ENCODE measurements around the gene CADM1.
"Not testable (repeated sequence)": the region's sequence is repeated elsewhere in the genome, so short reads cannot be mapped to it uniquely, and the experiment has no call there.

Gene CADM1

DNA sequence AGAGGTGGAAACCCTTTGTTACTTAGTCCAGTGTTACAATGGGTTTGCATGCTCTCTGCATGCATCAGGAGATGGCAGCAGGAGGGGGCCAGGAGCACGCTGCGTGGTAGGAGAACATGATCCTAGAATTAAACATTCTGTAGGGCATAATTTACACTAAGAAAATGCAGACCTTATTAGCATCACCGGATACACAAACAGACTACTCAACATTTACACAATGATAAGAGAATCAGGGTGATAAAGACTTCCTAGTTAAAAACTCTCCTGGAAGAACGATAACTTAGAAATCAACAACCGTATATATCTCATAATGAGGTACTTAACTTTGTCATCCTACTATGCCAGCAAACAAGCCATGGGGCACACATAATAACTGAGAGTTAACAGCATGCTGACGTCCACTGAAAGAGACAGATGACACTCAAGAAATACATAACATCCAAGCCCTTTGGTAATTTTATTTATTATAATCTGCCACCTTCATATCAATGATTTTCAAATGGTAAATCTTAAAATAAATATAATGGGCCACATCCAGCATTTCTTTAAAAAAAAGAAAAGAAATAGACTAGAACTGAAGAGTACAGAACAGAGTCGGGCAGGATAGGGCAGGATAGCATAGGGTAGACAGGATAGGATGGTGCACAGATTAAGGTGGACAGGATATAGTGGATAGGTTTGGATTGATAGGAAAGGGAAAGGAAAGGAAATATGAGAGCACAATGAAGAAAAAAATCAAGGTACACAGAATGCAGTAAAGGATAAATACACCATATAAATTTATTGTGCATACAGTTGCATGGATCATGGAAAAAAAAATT lies 27.5 kb downstream of the CADM1 start:
- peak; percentile 61 for DNase-seq

DNA sequence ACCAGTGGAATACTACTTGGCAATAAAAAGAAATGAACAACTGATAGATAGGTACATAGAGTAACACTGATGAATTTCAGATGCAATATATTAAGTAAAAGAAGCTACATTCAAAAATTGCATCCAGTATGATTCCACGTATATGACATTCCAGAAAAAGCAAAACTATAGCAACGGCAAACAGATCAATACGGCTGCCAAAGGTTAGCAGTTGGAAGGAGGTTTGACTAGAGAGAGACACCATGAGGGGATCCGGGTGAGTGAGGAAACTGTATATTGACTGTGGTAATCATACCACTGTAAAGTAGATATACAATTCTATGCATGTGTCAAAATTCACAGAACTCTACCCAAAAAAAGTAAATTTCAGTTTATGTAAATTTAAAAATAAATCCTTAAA lies 28.7 kb downstream of the CADM1 start:
- DNase-seq, result no peak

DNA sequence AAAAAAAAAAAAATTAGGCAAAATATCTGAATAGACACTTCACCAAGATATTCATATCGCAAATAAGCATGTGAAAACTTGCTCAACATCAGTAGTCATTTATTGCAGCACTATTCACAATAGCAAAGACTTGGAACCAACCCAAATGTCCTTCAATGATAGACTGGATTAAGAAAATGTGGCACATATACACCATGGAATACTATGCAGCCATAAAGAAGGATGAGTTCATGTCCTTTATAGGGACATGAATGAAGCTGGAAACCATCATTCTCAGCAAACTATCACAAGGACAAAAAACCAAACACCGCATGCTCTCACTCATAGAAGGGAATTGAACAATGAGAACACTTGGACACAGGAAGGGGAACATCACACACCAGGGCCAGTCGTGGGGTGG lies 29.9 kb downstream of the CADM1 start:
- not testable (repeated sequence) for DNase-seq

DNA sequence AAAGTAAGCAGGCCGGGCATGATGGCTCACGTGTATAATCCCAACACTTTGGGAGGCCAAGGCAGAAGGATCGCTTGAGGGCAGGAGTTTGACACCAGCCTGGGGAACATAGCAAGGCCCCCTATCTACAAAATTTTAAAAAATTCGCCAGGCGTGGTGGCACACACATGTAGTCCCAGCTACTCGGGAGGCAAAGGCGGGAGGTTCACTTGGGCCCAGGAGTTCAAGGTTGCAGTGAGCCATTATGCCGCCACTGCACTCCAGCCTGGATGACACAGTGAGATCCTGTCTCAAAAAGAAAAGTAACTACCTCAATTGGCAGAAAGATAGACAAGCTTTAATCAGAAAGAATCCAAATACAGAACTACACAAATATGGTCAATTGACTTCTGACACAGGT lies 31.0 kb downstream of the CADM1 start:
- DNase-seq, result no peak

DNA sequence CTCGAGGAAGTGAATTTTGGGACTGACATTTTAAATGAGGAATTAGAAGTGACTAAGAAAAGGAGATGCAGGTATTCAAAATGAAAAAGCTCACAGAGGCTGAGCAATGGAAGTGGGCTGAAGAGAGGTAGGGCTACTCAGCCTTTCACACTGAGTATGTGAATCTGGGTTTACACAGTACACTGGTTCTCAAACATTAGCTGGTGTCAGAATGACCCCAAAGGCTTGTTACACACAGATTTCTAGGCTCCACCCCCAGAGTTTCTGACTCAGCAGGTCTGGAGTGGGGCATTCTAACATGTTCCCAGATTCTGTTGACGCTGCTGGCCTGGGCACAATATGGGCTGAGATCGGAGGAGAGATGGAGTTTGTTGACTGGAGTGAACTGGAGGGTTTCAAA lies 32.8 kb downstream of the CADM1 start:
- no peak for DNase-seq

DNA sequence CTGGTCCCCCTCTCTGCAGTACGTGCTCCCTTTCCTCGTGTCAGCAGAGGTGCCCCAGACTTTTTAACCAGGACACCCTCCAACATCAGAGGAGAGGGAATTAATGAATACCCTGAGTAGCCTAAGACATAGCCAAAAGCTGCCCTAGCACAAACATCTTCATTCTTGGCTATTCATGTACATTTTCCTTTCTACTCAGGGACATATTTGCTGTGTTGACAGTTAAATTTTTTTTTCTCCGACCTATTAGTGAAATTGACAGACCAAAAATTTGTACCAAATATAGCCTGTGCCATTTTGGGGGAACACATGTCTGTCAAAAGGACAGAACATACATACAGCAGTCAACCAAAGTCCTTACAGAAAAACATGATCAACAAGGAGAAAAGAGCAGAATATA lies 33.3 kb downstream of the CADM1 start:
- no peak for DNase-seq

DNA sequence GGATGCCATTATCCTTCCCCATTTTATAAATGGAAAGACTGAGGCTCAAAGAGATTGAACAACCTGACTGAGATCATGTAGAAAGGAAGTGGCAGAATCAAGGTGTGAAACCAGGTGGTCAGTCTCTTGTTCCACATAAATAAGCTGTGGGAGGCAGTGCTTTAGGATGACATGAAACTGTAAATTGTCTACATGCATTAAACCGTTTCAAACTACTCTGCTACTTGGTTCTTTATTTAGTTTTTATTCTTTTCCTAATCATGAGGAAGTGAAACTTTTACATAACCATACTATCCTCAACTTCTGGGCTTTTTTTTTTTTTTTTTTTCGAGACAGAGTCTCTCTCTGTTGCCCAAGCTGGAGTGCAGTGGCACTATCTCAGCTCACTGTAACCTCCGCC lies 34.9 kb downstream of the CADM1 start:
- DNase-seq, result no peak

DNA sequence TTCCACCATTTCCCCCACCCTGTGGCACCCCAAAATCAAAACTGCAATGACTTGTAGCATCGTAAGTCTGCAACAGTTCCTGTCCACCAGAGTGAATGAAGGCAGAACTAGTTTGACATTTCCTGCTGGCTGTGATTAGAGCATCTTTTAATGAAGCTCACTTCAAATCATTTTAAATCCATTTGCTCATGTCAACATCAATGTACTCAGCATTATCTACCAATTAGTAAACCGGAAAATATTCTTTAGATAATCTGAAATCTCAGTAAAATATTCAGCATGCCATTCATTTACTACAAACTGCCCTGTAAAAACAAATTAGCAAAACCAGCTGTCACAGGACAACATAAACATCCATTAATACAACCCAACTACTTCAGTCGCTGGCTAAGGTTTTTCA lies 38.1 kb downstream of the CADM1 start:
- no peak for DNase-seq

DNA sequence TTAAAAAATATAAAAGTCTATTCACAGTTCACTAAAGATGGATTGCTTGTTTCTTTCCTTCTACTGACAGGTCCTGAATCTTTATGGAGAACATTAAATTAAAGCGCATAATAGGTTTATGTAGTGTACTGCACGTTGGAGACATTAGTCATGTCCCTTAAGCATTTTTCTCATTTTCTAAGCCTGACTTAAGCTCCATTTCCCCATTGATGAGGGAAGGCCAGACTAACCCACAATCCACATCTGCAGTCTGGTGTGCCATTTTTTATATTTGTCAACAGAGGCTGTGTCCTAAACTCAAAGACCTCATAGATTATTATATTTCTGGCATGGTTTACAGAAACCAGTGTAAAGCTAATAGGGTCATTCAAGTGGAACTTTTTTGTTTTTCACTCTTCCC lies 39.9 kb downstream of the CADM1 start:
- no peak for DNase-seq

DNA sequence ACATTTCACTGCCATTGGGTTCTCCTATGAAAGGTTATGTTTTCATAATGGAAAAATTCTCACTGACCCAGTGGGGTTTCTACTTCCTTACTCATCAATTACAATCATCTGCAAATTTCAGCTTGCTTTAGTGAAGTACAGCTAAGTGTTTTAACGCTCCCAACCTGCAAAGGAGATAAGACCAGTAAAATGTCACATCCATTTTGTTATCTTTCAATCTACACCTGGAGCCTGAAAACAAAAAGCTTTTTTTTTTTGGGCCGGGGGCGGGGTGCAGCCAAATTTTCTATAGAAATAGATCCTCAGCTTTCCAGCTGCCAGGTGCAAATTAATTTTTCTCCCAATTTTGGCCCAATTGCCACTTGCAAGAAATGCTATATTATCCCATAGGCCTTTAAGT lies 40.6 kb downstream of the CADM1 start:
- no peak for DNase-seq

DNA sequence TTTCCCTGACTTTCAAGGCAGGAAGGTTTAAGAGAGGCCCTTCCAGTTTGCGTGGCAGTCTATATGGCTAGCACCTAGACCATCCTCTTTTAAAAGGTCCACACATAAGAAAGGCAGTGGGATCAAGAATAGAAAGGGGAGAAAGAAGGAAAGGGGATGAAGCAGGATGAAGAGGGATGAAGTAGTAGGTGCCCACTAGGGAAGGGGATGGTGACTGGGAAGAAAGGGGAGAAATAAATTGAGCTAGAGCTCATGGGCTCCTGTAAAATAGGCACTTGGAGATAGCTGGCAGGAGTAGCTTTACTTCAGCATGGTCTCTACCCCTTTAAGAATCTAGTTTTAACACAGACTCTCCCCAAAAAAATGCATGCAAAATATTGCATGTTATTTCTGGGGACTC lies 41.5 kb downstream of the CADM1 start:
- no peak for DNase-seq

DNA sequence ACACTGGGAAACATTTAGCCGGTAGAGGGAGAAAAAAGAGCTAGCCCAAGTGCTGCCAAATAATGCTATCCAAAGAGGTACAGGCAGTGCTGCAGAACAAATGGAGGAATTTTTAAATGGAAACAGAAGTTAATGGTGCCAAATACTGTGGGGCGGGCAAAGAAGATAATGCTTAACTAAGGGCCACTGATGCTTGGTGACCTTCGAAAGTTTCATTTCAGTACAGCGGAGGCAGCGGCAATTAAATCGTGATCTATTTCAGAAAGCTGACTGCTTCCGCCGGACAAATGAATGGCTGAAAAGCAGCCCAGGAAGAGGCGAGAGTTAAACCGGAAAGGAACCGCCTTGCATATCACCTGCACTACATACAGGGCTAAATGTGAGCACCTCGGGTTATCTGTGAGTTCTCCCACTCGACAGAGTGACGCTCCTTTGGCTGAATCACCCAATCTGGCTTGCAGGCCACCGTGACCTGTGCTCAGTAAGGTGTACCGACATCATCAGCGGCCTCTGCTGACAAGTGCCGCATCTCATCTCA lies 42.1 kb downstream of the CADM1 start:
- DNase-seq, result no peak

DNA sequence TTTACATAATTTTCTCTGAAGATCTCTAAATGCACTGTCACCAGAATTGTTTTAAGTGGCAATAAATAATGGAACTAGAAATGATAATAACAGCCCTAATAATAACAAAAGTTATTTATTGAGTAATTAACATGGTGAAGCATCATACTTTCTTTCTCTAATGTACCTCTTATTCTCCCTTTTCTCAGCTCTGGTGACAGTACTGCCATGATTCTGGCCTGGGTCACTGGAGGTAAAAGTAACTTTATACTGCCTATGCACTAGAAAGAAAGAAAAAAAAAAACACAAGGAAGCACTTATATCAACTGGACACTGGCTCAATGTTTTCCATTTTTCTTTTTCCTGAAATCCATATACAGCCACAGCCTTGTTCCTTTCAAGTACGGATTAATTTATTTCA lies 43.7 kb downstream of the CADM1 start:
- DNase-seq, result no peak

DNA sequence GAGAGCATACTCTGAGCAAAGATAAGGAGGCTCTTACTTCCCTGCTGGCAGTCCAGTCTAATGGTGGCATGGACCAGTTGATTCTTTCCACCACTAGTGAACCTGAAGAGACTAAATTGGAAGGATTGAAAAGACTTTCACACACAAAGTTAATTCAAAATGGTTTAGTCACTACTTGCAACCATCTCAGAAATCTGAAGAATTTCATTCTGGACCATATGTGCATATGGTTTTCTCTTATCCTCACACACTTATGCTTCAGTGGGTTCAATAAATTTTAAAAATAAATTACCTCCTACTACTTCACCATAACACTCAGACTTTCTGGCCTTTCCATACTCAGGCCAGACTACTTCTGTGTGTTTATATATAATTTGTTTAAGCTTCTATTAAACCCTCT lies 44.7 kb downstream of the CADM1 start:
- DNase-seq, result no peak

DNA sequence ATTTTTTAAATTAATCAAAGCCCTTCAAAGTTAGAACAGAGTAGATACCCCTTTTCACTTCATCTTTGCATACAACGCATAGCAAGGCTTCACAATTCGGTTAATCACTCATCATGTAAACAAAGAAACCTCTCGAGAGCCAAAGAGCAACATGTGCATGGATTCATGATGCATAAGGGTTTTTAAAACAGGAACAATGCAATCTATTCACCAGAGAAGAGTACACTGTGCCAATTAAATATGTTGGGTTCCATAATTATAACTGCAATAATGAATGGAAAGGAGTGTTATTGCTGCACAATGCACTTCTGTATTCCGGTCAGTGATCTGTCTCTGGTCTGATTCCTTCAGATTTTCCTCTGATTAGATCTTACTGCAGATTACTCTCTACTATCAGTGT lies 45.3 kb downstream of the CADM1 start:
- DNase-seq, result no peak

DNA sequence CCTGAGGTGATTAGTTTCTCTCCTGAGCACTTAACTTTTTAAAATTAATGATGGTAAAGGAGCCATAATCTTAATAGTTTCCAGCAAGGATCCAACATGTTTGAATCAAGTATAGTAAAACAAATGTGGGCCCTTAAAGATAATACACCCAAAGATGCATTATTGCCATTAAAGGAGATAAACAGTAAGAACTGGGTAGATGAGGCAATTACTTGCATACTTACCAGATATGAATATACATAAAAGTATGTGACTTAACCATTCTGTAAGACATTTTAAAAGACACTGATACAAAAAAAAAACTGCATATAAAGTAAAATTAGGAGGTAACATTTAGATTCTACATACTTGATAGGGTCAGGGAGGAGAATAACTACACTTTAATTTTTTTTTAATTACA lies 48.2 kb downstream of the CADM1 start:
- no peak for DNase-seq

DNA sequence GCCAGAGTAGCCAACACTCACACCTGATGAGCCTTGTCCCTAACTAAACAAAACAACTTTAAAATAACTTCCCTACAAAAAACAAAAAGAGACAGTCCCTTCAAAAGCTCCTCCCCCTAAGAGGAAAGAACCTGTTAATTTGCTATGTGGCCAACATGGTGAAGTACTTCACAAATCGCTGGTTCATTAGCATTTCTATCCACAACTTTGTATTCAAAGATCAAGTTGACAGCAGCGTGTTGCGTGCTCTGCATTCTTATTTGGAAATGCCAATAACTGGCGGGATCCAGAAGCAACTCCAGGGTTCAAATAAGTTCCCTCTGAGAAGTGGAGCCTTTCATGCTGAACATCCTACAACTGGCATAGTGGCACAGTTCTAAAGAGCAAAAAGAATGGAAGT lies 48.6 kb downstream of the CADM1 start:
- no peak for DNase-seq

DNA sequence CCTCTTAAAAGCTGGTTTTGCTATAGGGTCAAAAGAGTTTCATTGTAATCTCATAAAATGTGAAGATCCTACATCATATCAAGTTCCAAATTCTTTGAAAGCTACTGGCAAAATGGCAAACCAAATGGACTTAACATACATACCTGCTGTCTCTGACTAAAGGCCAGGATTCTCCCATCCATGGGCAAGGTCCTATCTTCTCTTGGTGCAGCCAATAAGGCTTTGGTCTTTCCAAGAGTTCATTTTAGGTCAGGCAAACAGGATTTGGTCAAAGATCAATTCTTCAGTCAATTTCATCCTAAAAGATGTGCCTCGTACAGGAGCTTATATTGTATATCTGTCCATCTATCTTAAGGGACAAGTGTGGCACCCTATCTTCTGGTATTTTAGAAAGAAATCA lies 49.7 kb downstream of the CADM1 start:
- DNase-seq, result no peak

DNA sequence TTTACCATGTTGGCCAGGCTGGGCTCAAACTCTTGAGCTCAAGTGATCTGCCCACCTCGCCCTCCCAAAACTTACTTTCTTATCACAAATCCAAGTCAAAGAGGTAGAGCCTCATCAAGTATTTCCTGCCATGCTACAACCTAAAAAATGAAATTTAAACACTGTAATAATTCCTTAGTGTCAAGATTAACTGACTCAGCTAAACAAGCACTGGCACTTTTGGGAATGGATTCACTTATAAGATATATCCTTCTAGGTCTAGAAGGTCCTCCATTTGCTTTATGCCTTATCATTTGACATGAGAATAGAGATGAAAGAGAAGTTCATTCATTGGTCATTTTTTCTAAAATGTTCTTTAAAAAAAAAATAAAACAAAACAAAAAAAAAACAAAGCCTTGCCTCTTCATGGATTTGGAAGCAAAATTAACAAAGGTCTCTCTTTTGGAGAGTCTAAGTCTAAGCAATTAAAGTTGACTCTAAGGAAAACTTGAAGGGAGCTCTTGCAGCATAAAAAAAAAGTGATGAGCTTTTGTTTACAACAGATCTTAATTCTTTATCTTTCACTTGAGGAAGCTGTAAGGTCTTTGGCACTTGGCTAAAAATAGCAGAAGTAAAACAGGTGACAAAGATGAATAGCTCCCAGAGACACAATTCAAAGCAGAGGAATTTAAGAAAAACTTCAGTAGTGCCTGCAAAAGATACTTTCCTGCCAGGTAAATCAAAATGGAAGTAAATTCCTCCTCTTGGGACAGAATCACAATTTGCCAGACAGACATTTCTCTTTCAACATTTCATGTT lies 50.3 kb downstream of the CADM1 start:
- DNase-seq, result no peak

DNA sequence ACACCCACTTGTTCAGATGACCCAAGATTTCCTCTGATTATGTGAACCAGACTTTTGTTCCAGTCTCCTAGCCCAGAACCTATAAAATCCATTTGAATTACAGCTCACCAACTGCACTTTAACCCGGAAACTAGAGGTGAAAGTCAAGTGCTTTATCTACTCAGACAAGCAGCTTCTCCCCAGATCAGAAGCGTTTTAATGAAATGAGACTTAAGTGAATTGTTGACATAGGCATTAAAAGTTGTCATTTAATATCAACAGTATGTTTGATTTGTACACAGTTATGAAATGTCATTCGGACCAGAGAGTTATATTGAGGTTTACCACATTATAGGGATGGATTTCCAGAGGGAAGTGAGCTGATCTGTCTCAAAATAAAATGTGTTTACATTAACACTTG lies 52.0 kb downstream of the CADM1 start:
- DNase-seq, result no peak

DNA sequence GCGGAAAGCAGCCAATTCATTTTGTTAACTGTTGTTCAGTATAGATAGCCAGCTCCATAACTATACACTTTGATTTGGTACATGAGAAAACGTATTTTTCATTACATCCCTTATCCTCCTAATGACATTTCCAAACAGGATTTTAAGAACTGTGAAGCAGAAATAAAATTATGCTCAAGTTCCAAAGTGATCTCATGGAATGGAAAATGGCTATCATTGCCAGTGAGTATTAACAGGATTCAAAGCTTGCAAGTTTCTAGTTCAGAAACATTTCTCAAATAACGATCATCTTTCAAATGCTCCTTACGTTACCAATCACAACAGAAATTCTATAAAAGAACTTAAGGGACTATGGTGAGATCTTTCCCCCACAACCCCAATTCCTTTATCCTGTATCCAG lies 53.7 kb downstream of the CADM1 start:
- no peak for DNase-seq

DNA sequence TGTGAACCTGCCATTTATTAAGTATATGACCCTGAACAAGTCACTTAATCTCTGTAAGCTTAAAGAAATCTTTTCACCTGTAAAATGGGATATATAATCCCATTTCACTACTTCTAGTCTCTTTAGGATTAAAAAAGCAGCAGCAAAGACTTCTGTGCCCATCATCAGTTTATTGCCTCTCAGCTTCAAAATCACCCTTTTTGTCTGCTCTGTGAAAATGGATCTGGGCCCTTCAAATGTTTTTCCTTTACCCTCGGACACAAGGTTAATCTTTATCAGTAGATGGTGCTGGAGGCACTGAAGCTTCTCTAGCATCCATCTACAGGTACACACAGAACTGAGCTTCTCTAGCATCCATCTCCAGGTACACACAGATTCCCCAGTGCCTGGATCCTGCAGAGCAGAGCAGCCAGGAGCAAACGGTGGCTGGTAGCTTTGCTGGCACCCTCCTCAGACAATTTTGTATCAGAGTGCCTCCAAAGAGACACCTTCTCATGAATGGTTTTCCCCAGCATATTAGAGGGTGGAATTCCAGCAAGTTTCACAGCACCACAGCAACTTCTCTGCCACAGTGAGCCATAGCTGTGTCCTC lies 56.8 kb downstream of the CADM1 start:
- DNase-seq, result no peak

DNA sequence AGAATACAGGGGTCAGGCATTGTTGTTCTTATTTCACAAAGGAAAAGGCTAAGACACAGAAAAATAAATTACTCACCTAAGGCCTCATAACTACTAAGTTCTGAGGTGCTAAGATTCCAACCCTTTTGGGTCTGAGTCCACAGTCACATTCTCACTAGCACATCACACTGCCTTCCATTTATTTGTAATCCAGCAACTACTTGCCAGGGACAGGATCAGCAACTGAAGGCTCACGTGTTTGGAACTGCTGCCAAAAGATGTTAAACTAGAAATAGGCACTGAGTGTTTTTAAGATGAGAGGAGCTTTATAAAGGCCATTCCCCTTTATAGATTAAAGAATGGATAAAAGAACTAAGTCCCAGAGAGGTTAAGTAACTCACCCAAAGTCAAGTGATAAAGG lies 58.0 kb downstream of the CADM1 start:
- no peak for DNase-seq

DNA sequence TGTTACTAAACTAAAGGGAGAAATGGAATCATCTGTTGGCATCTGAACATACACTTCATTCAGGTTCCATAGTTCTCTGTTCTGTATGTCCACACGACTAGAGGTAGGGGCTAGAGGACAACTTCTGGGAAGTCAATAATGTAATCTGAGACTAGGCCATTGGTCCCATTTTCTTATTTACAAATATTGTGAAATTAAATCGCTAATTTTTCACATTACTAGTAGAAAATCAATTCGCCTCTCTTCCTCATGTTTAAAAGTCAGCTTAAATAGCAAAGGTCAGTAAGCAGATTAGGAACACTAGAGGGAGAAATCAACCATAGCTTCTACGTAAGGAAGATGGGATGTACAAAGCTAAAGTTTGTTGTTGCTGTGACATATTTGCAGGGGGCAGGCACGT lies 59.7 kb downstream of the CADM1 start:
- no peak for DNase-seq
